HCT116 (cell line): ENCODE data around the gene SLC9A6.

Source experiments
- CEBPB ChIP-seq: IDR thresholded peaks from 2 replicates; pipeline ENCODE4 v1.6.1; 2012; ENCODE audit warnings: low read depth
- EZH2phosphoT487 ChIP-seq: fragments of 200-600 bp; IDR thresholded peaks from 2 replicates; pipeline ENCODE4 v1.6.1; 2018; ENCODE audit warnings: antibody characterized with exemption, borderline replicate concordance
- POLR2A ChIP-seq: IDR thresholded peaks from 2 replicates; pipeline ENCODE4 v1.7.0; 2011; ENCODE audit warnings: borderline replicate concordance; ENCODE audit not compliant: insufficient read depth, insufficient read length; ENCODE audit errors: extremely low read depth
- POLR2AphosphoS5 ChIP-seq: IDR thresholded peaks from 2 replicates; pipeline ENCODE4 v1.6.1; 2011; ENCODE audit warnings: mild to moderate bottlenecking, low read depth, low read length, moderate library complexity
- SP1 ChIP-seq: IDR thresholded peaks from 2 replicates; pipeline ENCODE4 v1.6.1; 2012; ENCODE audit warnings: low read depth
- SRF ChIP-seq: IDR thresholded peaks from 2 replicates; pipeline ENCODE4 v1.6.1; 2012; ENCODE audit warnings: low read depth
- YY1 ChIP-seq: IDR thresholded peaks from 2 replicates; pipeline ENCODE4 v1.6.1; 2011; ENCODE audit warnings: low read length, low read depth, moderate library complexity, mild to moderate bottlenecking; ENCODE audit not compliant: insufficient replicate concordance; ENCODE audit errors: extremely low read depth
- ZFX ChIP-seq: fragments of 450-650 bp; IDR thresholded peaks from 2 replicates; pipeline ENCODE4 v1.6.1; 2017
- ZNF274 ChIP-seq: fragments of 200-500 bp; sonication (Bioruptor generic); IDR thresholded peaks from 2 replicates; pipeline ENCODE4 v1.6.1; 2014; ENCODE audit warnings: mild to moderate bottlenecking, low read depth, low read length, inconsistent platforms
- TF ChIP-seq, protein P1 (sequence below), 3 experiments: fragments of 200-600 bp in 1 of 3; sonication (generic) in 1 of 3; IDR thresholded peaks in 2 of 3; conservative IDR thresholded peaks in 1 of 3; 2 replicates each; pipeline ENCODE4 v1.5.1; 2012 to 2017; ENCODE audit warnings: low read depth in 2 of 3, low read length in 2 of 3, antibody characterized with exemption in 1 of 3, borderline replicate concordance in 1 of 3, control low read depth in 1 of 3, mild to moderate bottlenecking in 1 of 3, mixed read lengths in 1 of 3, mixed run types in 1 of 3, moderate library complexity in 1 of 3; ENCODE audit not compliant: insufficient read depth in 1 of 3
- TF ChIP-seq, protein P2 (sequence below): IDR thresholded peaks from 2 replicates; pipeline ENCODE4 v1.6.1; 2012
- TF ChIP-seq, protein P3 (sequence below): IDR thresholded peaks from 2 replicates; pipeline ENCODE4 v1.6.1; 2011; ENCODE audit warnings: mild to moderate bottlenecking, low read length, moderate library complexity; ENCODE audit not compliant: insufficient replicate concordance; ENCODE audit errors: extremely low read depth

- TF ChIP-seq, protein P1, sequence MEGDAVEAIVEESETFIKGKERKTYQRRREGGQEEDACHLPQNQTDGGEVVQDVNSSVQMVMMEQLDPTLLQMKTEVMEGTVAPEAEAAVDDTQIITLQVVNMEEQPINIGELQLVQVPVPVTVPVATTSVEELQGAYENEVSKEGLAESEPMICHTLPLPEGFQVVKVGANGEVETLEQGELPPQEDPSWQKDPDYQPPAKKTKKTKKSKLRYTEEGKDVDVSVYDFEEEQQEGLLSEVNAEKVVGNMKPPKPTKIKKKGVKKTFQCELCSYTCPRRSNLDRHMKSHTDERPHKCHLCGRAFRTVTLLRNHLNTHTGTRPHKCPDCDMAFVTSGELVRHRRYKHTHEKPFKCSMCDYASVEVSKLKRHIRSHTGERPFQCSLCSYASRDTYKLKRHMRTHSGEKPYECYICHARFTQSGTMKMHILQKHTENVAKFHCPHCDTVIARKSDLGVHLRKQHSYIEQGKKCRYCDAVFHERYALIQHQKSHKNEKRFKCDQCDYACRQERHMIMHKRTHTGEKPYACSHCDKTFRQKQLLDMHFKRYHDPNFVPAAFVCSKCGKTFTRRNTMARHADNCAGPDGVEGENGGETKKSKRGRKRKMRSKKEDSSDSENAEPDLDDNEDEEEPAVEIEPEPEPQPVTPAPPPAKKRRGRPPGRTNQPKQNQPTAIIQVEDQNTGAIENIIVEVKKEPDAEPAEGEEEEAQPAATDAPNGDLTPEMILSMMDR (IDR thresholded peaks at IDR 0.05 in 2 of 3, conservative IDR thresholded peaks at IDR 0.05 in 1 of 3; ENCODE audit: borderline replicate concordance in 1 of 3, insufficient read depth in 1 of 3, low read depth in 2 of 3, low read length in 2 of 3): no peak
- TF ChIP-seq SP1: no peak
- TF ChIP-seq POLR2A: no peak
- no peak for TF ChIP-seq SRF
- no peak for TF ChIP-seq YY1
- TF ChIP-seq POLR2AphosphoS5: no peak
- no peak for TF ChIP-seq ZNF274
- TF ChIP-seq ZFX: no peak
- TF ChIP-seq, protein P2, sequence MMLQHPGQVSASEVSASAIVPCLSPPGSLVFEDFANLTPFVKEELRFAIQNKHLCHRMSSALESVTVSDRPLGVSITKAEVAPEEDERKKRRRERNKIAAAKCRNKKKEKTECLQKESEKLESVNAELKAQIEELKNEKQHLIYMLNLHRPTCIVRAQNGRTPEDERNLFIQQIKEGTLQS: no peak
- no peak for TF ChIP-seq EZH2phosphoT487
- TF ChIP-seq CEBPB: no peak
- TF ChIP-seq, protein P3, sequence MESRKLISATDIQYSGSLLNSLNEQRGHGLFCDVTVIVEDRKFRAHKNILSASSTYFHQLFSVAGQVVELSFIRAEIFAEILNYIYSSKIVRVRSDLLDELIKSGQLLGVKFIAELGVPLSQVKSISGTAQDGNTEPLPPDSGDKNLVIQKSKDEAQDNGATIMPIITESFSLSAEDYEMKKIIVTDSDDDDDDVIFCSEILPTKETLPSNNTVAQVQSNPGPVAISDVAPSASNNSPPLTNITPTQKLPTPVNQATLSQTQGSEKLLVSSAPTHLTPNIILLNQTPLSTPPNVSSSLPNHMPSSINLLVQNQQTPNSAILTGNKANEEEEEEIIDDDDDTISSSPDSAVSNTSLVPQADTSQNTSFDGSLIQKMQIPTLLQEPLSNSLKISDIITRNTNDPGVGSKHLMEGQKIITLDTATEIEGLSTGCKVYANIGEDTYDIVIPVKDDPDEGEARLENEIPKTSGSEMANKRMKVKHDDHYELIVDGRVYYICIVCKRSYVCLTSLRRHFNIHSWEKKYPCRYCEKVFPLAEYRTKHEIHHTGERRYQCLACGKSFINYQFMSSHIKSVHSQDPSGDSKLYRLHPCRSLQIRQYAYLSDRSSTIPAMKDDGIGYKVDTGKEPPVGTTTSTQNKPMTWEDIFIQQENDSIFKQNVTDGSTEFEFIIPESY: no peak
Observed at GRCh38 chrX:136016881-136017280, 31.6 kb downstream of the SLC9A6 start.
